Ramos (cell line): ENCODE measurements around the gene CRB3.

Experiments
- in situ Hi-C: fragments of 300-500 bp; cut with MboI; formaldehyde crosslinking; loops from one replicate; pipeline ENCODE4 v1.14.3; 2022; ENCODE audit warnings: low sequenced_read_pairs; ENCODE audit not compliant: unreplicated experiment

The CRB3 gene

DNA sequence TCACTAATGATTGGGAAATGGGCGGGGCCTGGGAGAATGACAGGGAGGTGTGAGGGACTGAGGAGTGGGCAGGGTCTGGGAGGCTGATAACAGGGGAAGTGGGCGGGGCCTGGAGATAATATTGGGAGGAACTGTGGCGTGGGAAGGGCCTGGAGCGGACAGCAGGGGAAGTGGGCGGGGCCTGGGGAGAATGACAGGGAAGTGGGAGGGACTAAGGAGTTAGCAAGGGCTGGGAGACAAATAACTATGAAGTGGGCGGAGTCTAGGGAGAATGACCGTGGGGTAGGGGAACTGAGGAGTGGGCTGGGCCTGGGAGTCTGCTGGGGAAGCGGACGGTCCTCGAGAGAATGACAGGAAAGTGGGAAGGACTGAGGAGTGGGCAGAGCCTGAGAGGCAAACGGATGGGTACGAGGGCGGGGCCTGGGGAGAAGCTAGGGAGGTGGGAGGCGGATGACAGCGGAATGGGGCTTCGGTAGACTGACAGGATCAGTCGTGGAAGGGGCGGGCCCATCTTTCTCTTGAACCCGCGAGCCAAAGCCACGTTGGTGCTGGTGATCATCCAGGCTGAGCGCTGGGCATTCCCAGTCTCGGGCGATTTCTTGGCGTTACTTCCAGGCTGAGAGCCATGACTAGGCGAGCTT is 52.1 kb downstream of the CRB3 start:
- in situ Hi-C loops: loop anchor here (5.0 to 10.0 kb wide), 3 partner anchors 116 to 346 kb away; partner anchors contain the start of genes GPR108 and TRIP10
